Stimulated activated naive CD8-positive, alpha-beta T cell treated with anti-CD3 and anti-CD28 coated beads, Interleukin-15, amount 100 ng/mL, for 72 hours (primary cell): Measurements from ENCODE around the gene STXBP1.
A peak's percentile ranks its signal among the peaks of the same experiment; 100 is the strongest.

Experiments
- ATAC-seq: fragments of 150-1000 bp; cut with Tn5 transposase; 2 replicates; pipeline ENCODE4 v1.10.0; 2021; ENCODE audit warnings: mild to moderate bottlenecking, moderate library complexity
- DNase-seq, 2 donors: peaks; one replicate each; pipeline ENCODE4 v3.0.0; 2021 to 2022
- H3K27ac Mint-ChIP-seq, 2 donors: one replicate each; pipeline ENCODE4 v1.8.0; 2022; ENCODE audit warnings: mild to moderate bottlenecking in 2 of 2, mixed read lengths in 2 of 2, moderate library complexity in 2 of 2
- H3K27me3 Mint-ChIP-seq: one replicate; pipeline ENCODE4 v1.8.0; 2022; ENCODE audit warnings: mixed read lengths
- H3K4me1 Mint-ChIP-seq: one replicate; pipeline ENCODE4 v1.8.0; 2022; ENCODE audit warnings: mild to moderate bottlenecking, mixed read lengths
- H3K4me3 Mint-ChIP-seq, 2 donors: one replicate each; pipeline ENCODE4 v1.8.0; 2022; ENCODE audit warnings: mild to moderate bottlenecking in 2 of 2, mixed read lengths in 2 of 2, moderate library complexity in 1 of 2
- H3K9me3 Mint-ChIP-seq, 2 donors: one replicate each; pipeline ENCODE4 v1.8.0; 2022; ENCODE audit warnings: mixed read lengths in 2 of 2

The STXBP1 gene

DNA sequence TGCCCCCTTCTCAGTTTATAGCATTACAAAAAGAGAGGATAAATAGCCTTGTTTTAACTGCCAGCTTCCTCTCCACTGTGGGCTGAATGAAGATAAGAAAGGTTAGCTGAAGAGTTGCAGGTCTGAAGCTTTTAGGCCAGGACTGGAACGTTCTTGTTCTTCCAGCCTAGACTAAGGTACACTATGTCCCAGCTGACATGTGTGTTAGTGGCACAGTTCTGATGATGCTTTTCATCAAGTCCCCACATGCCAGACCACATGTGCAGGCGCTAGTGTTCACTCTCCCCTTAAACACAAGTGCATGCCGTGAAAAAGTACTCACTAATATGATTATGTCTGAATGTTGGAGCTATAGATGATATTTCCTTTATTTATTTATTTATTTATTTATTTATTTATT, 40.7 kb downstream of the STXBP1 start:
- no peak for DNase-seq
- no peaks in the 10 kb centered on the region for H3K4me1 Mint-ChIP-seq
- H3K4me3 Mint-ChIP-seq: no peak overlapping the region
- H3K27me3 Mint-ChIP-seq: no peaks in the 10 kb centered on the region
- no peak for ATAC-seq
- H3K27ac Mint-ChIP-seq: no peak overlapping the region
- no peaks in the 10 kb centered on the region for H3K9me3 Mint-ChIP-seq

GRCh38 chr9:127654619-127655018, 42.5 kb downstream of the STXBP1 start:
- H3K27ac Mint-ChIP-seq: no peak overlapping the region
- no peaks in the 10 kb centered on the region for H3K27me3 Mint-ChIP-seq
- no peak overlapping the region for H3K4me3 Mint-ChIP-seq
- ATAC-seq (no peak), DNase-seq (no peak)
- no peaks in the 10 kb centered on the region for H3K4me1 Mint-ChIP-seq
- H3K9me3 Mint-ChIP-seq: no peaks in the 10 kb centered on the region

DNA sequence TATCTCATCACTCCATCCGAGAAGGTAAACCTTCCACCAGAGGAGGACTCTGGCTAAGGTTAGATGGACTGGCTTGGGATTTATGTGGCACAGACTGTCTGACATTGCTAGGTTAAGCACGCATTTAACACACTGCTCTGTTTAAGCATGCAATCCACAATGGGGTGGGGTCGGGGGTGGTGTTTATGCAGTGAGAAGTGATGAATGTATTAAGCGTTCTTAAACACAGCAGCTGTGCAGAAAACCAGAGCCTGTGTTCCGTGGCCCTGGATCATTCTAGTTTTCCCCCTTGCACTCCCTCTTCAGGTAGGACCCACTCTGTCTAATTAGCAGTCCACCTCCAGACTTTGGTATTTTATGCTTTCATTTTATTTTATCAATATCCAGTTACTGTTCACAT, 46.4 kb downstream of the STXBP1 start:
- no peak overlapping the region for H3K27ac Mint-ChIP-seq
- H3K4me1 Mint-ChIP-seq: no peaks in the 10 kb centered on the region
- H3K4me3 Mint-ChIP-seq: no peak overlapping the region
- H3K9me3 Mint-ChIP-seq: no peaks in the 10 kb centered on the region
- no peaks in the 10 kb centered on the region for H3K27me3 Mint-ChIP-seq
- ATAC-seq (no peak), DNase-seq (no peak)

- no peak overlapping the region for H3K4me3 Mint-ChIP-seq
- H3K4me1 Mint-ChIP-seq: no peaks in the 10 kb centered on the region
- no peak overlapping the region for H3K27ac Mint-ChIP-seq
- no peaks in the 10 kb centered on the region for H3K9me3 Mint-ChIP-seq
- no peak for DNase-seq
- H3K27me3 Mint-ChIP-seq: no peaks in the 10 kb centered on the region
- no peak for ATAC-seq
Measured at GRCh38 chr9:127660886-127661741, 49.0 kb downstream of the STXBP1 start.

DNA sequence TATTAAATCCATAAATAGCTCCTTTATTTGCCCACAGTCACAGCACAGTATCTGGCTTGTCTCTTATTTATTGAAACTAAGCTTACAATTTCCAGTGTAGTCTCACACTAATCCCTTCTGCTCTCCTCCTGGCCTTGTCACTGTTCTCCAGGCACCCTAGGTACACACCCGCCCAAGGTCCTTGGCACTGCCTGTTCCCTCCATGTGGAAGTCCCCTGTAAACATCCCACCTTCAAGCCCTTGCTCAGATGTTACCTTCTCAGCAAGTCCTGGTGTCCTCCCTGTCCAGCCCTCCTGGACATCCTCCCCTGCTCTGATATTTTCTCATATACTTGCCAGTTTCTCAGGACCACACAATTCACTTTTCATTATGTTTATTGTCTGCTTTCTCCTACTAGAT, 50.5 kb downstream of the STXBP1 start:
- no peaks in the 10 kb centered on the region for H3K9me3 Mint-ChIP-seq
- H3K27me3 Mint-ChIP-seq: no peaks in the 10 kb centered on the region
- no peaks in the 10 kb centered on the region for H3K4me1 Mint-ChIP-seq
- DNase-seq (no peak), ATAC-seq (no peak)
- H3K27ac Mint-ChIP-seq: no peak overlapping the region
- no peak overlapping the region for H3K4me3 Mint-ChIP-seq

- H3K27ac Mint-ChIP-seq: no peak overlapping the region
- no peaks in the 10 kb centered on the region for H3K4me1 Mint-ChIP-seq
- no peak overlapping the region for H3K4me3 Mint-ChIP-seq
- ATAC-seq (no peak), DNase-seq (no peak)
- H3K9me3 Mint-ChIP-seq: no peaks in the 10 kb centered on the region
- no peaks in the 10 kb centered on the region for H3K27me3 Mint-ChIP-seq
Measured at GRCh38 chr9:127664324-127664677, 52.2 kb downstream of the STXBP1 start.

DNA sequence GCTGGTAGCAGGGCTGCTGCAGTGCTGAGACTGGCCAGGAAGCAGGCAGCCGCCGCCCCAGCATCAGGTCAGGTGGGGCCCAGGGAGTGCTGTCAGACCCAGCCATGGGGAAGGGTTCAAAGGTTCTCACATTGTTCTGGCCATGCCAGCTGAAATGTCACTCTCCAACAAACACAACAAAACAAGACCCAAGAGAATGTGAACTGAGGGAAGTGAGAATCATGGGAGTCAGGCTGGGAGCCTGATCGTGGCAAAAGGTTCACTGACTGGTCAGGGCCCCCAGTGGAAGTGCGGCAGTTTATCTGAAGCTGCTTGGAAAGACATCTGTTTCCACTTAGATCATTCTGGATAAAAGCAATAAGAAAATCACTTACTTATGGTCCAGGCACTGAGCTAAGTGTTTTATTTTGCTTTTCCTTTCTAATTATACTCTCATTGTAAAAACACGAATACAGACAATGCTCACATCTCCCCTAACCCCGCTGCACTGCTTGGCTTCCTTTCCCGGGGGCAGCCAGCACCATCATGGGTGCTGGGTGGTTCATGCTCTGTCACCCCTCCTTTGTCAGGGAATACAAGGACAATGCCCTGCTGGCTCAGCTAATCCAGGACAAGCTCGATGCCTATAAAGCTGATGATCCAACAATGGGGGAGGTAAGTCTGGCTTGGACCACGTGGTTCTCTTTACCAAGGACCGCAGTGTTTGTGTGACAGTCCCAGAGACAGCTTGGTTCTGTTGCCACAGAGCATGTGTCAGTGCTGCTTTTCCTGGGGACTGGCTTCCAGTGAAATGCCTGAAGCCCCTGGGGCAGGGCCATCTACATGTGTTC, 52.8 kb downstream of the STXBP1 start:
- no peaks in the 10 kb centered on the region for H3K27me3 Mint-ChIP-seq
- ATAC-seq (no peak), DNase-seq (no peak)
- no peaks in the 10 kb centered on the region for H3K9me3 Mint-ChIP-seq
- no peaks in the 10 kb centered on the region for H3K4me1 Mint-ChIP-seq
- H3K4me3 Mint-ChIP-seq: no peak overlapping the region
- H3K27ac Mint-ChIP-seq: no peak overlapping the region

- no peak overlapping the region for H3K4me3 Mint-ChIP-seq
- DNase-seq: no peak
- no peaks in the 10 kb centered on the region for H3K9me3 Mint-ChIP-seq
- H3K27me3 Mint-ChIP-seq: no peaks in the 10 kb centered on the region
- ATAC-seq: no peak
- no peaks in the 10 kb centered on the region for H3K4me1 Mint-ChIP-seq
- no peak overlapping the region for H3K27ac Mint-ChIP-seq
Measured at GRCh38 chr9:127667127-127667844, 55.2 kb downstream of the STXBP1 start.

DNA sequence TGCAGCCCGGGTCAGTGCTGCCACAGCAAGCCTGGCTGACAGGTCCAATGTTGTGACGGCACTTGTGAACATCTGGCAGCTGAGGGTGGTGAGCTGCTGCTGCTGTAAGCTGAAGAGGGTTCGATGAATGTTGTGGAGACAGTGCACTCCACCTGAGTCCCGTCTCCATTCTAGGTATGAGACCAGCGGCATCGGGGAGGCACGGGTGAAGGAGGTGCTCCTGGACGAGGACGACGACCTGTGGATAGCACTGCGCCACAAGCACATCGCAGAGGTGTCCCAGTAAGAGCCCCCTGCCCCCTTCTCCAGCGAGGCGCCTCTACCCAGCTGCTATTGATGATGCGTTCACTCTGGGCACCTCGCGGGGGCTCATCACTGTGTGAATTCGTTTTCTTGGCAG, 55.8 kb downstream of the STXBP1 start:
- Mint-ChIP-seq H3K27me3 (no peaks in the 10 kb centered on the region), H3K9me3 (no peaks in the 10 kb centered on the region), H3K27ac (no peak overlapping the region), H3K4me1 (no peaks in the 10 kb centered on the region), H3K4me3 (no peak overlapping the region)
- DNase-seq (no peak), ATAC-seq (no peak)

DNA sequence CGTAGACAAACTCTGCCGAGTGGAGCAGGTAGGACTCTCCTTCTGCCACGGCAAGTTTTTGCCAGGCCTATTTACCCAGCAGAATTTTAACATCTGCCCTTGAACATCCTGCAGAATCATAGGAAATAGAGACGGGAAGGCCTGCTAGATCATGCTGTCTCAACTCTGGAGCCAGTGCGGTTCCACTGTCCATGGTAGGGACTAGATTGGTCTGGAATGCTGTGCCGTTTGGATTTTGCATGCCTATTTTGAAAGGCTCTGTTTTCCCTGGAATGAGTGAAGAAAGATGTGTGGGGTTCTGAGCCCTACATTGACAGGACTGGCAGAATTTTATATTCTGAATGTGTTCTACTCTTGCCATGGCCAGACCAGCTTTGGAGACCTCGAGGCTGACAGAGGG, 61.2 kb downstream of the STXBP1 start:
- ATAC-seq: no peak
- DNase-seq: no peak
- H3K4me3 Mint-ChIP-seq: no peak overlapping the region
- H3K27me3 Mint-ChIP-seq: no peaks in the 10 kb centered on the region
- H3K9me3 Mint-ChIP-seq: no peaks in the 10 kb centered on the region
- H3K4me1 Mint-ChIP-seq: no peaks in the 10 kb centered on the region
- H3K27ac Mint-ChIP-seq: no peak overlapping the region

DNA sequence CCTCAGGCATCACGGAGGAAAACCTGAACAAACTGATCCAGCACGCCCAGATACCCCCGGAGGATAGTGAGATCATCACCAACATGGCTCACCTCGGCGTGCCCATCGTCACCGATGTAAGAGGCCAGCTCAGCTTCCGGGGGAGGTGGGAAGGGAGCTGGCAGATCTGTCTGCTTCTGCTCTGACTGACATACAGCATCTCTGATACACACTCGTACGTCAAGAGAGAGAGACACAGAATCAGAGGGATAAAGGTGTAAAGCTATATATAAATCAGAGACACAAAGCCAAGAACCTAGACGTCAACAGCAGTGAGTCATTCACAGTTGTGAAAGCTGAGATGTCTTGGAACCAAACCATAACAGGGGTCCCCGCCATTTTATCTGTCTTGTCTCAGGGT, 64.6 kb downstream of the STXBP1 start:
- H3K4me1 Mint-ChIP-seq: no peaks in the 10 kb centered on the region
- DNase-seq (no peak), ATAC-seq (no peak)
- no peak overlapping the region for H3K4me3 Mint-ChIP-seq
- no peak overlapping the region for H3K27ac Mint-ChIP-seq
- H3K9me3 Mint-ChIP-seq: no peaks in the 10 kb centered on the region
- H3K27me3 Mint-ChIP-seq: no peaks in the 10 kb centered on the region

- Mint-ChIP-seq H3K4me1 (no peaks in the 10 kb centered on the region), H3K27ac (no peak overlapping the region), H3K9me3 (no peaks in the 10 kb centered on the region), H3K27me3 (no peaks in the 10 kb centered on the region), H3K4me3 (no peak overlapping the region)
- DNase-seq: no peak
- no peak for ATAC-seq
Measured at GRCh38 chr9:127679506-127679905, 67.4 kb downstream of the STXBP1 start.

DNA sequence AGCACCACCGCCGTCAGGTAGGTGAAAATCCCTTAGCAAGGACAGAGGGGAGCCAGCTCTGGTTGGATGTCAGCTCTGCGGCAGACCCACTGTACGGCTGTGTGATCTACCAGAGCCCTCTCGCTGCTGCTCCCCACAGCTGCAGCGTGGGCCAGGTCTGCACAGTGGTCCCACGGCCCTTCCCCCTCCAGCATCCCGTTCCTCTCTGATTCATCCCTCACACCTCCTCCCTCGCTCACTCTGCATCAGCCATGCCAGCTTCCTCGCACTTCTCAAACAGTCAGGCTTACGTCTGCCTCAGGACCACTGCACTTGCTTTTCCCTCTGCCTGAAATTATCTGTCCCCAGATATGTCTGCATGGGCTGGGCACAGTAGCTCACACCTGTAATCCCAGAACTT, 68.1 kb downstream of the STXBP1 start:
- Mint-ChIP-seq H3K27ac (no peak overlapping the region), H3K4me3 (no peak overlapping the region), H3K4me1 (no peaks in the 10 kb centered on the region), H3K27me3 (no peaks in the 10 kb centered on the region), H3K9me3 (no peaks in the 10 kb centered on the region)
- DNase-seq (no peak), ATAC-seq (no peak)

DNA sequence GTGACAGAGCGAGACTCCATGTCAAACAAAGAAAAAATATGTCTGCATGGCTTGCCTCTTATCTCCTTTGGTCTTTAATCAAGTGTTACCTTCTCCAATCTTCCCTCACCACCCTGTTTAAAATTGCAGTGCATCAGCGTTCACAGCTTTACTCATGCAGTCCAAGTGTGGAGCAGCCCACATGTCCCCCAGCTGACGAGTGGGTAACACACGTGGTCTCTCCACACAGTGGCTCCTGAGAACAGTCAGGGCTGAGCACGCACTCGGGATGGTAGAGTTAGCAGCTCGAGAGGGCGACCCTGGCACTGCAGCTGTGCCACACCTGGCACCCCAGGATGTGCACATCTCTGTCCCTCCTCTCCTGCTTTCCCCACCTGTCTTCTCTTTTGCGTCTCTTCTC, 68.8 kb downstream of the STXBP1 start:
- no peak overlapping the region for H3K4me3 Mint-ChIP-seq
- no peak overlapping the region for H3K27ac Mint-ChIP-seq
- no peaks in the 10 kb centered on the region for H3K4me1 Mint-ChIP-seq
- no peak for ATAC-seq
- no peaks in the 10 kb centered on the region for H3K9me3 Mint-ChIP-seq
- DNase-seq: no peak
- no peaks in the 10 kb centered on the region for H3K27me3 Mint-ChIP-seq

DNA sequence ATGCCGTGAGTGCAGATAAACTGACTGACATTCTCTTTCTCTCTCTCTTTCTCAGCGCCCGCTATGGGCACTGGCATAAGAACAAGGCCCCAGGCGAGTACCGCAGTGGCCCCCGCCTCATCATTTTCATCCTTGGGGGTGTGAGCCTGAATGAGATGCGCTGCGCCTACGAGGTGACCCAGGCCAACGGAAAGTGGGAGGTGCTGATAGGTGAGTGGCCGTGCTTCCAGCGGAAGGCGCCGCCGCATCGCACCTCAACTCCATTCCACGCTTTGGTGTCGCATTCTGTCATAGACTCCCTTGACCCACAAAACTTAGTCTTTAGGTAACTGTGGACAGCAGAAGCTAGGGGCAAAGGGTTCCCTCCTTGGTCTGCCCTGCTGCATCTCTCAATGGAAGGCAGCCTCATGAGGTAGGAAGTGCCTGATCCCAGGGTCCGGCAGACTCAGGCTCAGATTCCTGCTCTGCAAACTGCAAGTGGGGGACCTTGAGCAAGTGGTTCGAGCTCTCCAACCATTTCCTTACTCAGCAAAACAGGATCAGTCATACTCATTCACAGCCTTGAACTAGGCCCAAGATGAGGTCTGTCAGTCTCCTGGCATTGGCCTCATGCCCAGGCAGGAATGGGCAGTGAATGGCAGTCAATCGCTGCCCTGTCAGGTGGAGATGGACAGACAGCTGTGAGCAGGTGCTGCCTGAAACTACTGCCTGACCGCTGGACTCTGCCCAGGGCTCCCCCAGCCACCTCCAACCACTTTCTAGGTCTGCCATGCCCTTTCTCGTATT, 70.5 kb downstream of the STXBP1 start:
- H3K9me3 Mint-ChIP-seq: no peaks in the 10 kb centered on the region
- no peak overlapping the region for H3K4me3 Mint-ChIP-seq
- peak overlapping the region in 1 of 2 donors; percentile 22 for H3K27ac Mint-ChIP-seq
- no peak for DNase-seq
- H3K27me3 Mint-ChIP-seq: no peaks in the 10 kb centered on the region
- no peaks in the 10 kb centered on the region for H3K4me1 Mint-ChIP-seq
- ATAC-seq: no peak
